ENCODE results near the gene OR2T10.
"Not testable (repeated sequence)": the region's sequence is repeated elsewhere in the genome, so short reads cannot be mapped to it uniquely, and the experiment has no call there.

The OR2T10 gene

GRCh38 chr1:248592655-248593054, 4.8 kb downstream of the OR2T10 start:
- H3K4me3 ChIP-seq (ENCODE audit: low read depth, low read length), result no peak overlapping the region
- in situ Hi-C loops (cut with HindIII; ENCODE audit: low sequenced_read_pairs), result no loop called here
- DNase-seq (ENCODE audit: low read depth, low spot score), result no peak
- no peak for TF ChIP-seq CTCF (IDR thresholded peaks at IDR 0.05; ENCODE audit: low read depth, low read length)

GRCh38 chr1:248590055-248590454, 7.4 kb downstream of the OR2T10 start:
- TF ChIP-seq CTCF (IDR thresholded peaks at IDR 0.05; ENCODE audit: low read depth, low read length), result no peak
- DNase-seq (ENCODE audit: low read depth, low spot score), result no peak
- no peak overlapping the region for H3K4me3 ChIP-seq (ENCODE audit: low read depth, low read length)
- in situ Hi-C loops (cut with HindIII; ENCODE audit: low sequenced_read_pairs), result no loop called here

GRCh38 chr1:248589334-248589733, 8.2 kb downstream of the OR2T10 start:
- in situ Hi-C loops (cut with HindIII; ENCODE audit: low sequenced_read_pairs), result no loop called here

GRCh38 chr1:248585266-248585665, 12.2 kb downstream of the OR2T10 start:
- H3K4me3 ChIP-seq (ENCODE audit: low read depth, low read length), result no peak overlapping the region
- in situ Hi-C loops (cut with HindIII; ENCODE audit: low sequenced_read_pairs), result no loop called here
- TF ChIP-seq CTCF (IDR thresholded peaks at IDR 0.05; ENCODE audit: low read depth, low read length), result no peak
- DNase-seq (ENCODE audit: low read depth, low spot score), result no peak

More at GRCh38 chr1:248589334-248589733, 8.2 kb downstream of the OR2T10 start:
- TF ChIP-seq CTCF (IDR thresholded peaks at IDR 0.05; ENCODE audit: low read depth, low read length), result no peak
- H3K4me3 ChIP-seq (ENCODE audit: low read depth, low read length), result no peak overlapping the region
- DNase-seq (ENCODE audit: low read depth, low spot score), result no peak

- no peak for TF ChIP-seq CTCF (IDR thresholded peaks at IDR 0.05; ENCODE audit: low read depth, low read length)
- no peak for DNase-seq (ENCODE audit: low read depth, low spot score)
- in situ Hi-C loops (cut with HindIII; ENCODE audit: low sequenced_read_pairs), result no loop called here
- H3K4me3 ChIP-seq (ENCODE audit: low read depth, low read length), result no peak overlapping the region
Observed at GRCh38 chr1:248576260-248576980, 21.1 kb downstream of the OR2T10 start.

- in situ Hi-C loops (cut with HindIII; ENCODE audit: low sequenced_read_pairs); DNase-seq (ENCODE audit: low read depth, low spot score); H3K4me3 ChIP-seq (ENCODE audit: low read depth, low read length): not testable (repeated sequence)
Observed at GRCh38 chr1:248574657-248575056, 22.8 kb downstream of the OR2T10 start, which contains the start of gene OR2T34. OR2T34 (minus strand) TSS chr1:248574757; CDS start chr1:248574757, 0 bp downstream.

GRCh38 chr1:248573856-248574255, 23.6 kb downstream of the OR2T10 start:
- DNase-seq (ENCODE audit: low read depth, low spot score); H3K4me3 ChIP-seq (ENCODE audit: low read depth, low read length); in situ Hi-C loops (cut with HindIII; ENCODE audit: low sequenced_read_pairs): not testable (repeated sequence)

- DNase-seq (ENCODE audit: low read depth, low spot score); in situ Hi-C loops (cut with HindIII; ENCODE audit: low sequenced_read_pairs); H3K4me3 ChIP-seq (ENCODE audit: low read depth, low read length): not testable (repeated sequence)
Observed at GRCh38 chr1:248572049-248572448, 25.5 kb downstream of the OR2T10 start.

- DNase-seq (ENCODE audit: low read depth, low spot score); in situ Hi-C loops (cut with HindIII; ENCODE audit: low sequenced_read_pairs); H3K4me3 ChIP-seq (ENCODE audit: low read depth, low read length): not testable (repeated sequence)
Observed at GRCh38 chr1:248570811-248571210, 26.7 kb downstream of the OR2T10 start.

- DNase-seq (ENCODE audit: low read depth, low spot score); H3K4me3 ChIP-seq (ENCODE audit: low read depth, low read length); in situ Hi-C loops (cut with HindIII; ENCODE audit: low sequenced_read_pairs): not testable (repeated sequence)
Observed at GRCh38 chr1:248569049-248569448, 28.5 kb downstream of the OR2T10 start.

GRCh38 chr1:248565530-248566373, 31.7 kb downstream of the OR2T10 start:
- H3K4me3 ChIP-seq (ENCODE audit: low read depth, low read length); DNase-seq (ENCODE audit: low read depth, low spot score); in situ Hi-C loops (cut with HindIII; ENCODE audit: low sequenced_read_pairs): not testable (repeated sequence)

All from astrocyte of the spinal cord (primary cell).